ENCODE results near the gene KCNMA1. TPM values are rescaled to one million over a fixed set of nuclear protein-coding genes. Genes with fewer than 3 reads are reported as not detected.

Gene KCNMA1
- total and polyA plus RNA-seq, 9 of the 15 experiments (the other 6 are each of a cell fraction or from before 2014, with no cell fraction given), result 0.01 to 0.95 (median 0.15) TPM; not detected in 4

DNA sequence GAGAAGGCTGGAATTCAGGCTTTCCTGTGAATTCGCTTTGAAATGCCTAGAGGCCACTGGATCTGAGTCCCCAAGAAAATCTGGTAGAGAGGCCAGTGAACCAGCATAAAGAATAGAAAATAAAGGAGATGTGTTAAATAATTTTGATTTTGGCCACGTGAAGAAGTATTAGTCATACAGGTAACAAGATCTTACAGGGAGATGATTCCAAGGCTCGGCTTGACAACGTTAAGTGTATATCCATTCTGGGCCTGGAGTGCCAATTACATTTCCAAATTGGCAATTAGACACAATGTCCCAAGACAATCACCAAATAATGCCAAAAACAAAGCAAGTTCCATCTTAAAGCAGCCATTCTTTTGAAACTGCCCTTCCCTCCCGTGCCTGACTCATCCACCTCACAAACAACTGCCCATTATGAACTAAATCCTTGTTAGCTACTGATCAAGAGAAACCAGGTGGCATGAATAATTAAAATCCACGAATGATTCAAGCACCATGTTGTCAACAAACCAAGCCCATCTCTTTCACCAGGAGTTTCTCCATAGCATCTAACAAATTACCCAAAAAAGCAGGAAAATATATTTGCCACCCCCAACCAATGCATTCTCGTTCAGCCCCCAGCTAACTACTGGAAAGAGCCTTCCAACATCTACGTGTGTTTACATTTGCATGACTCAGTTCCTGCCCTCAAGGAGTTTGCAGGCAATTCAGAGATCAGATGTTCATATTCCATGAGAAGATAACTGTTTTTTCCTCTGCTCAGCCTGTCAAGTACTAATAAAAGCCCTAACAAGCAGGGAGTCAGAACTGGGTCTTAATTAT, 8.5 kb downstream of the KCNMA1 start (continued):
- TF ChIP-seq FOSL1 (tag; conservative IDR thresholded peaks at IDR 0.05), result no peak
- no peak for TF ChIP-seq KLF1 (tag; IDR thresholded peaks at IDR 0.05)

DNA sequence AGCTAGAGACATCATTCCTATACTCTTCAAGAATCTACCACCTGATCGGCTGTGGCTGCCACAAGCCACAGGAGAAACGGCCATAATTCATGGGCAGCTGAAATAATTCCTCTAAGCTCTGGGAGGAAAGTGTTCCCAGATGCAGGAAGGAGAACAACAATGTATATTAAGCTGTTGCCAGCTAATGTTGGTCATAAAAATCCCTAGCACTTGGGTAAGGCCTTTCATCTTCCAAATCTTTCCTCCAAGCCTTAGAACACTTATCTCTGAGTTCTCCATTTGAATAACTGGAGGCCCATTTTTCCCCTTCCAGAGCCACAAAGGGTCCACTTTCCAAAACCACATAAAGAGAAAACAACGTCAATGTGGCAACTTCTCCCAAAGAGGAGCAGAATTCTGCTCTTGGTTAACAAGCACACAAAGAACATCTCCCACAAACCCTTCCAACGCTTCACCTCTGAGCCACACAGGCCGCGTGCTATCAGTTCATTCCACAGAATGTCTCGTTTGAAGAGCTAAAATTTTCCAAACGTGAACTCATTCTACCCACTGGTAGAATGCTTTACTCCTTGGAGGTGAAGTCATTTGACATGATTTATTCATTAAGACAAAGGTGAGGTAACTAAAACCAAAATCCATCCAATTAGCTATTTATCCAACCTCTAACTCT, 11.2 kb downstream of the KCNMA1 start:
- BruUV-seq (replicated peaks), result no TSS peak
- under 1% methylated on average over 8 of the region's 8 CpGs for WGBS (ENCODE audit: insufficient coverage, low coverage, missing lambda C conversion rate)
- H3K9me3 ChIP-seq (replicated peaks; ENCODE audit: control insufficient read depth, insufficient read depth, low read depth, low read length), result no peaks in the 10 kb centered on the region
- ChIA-PET CTCF (ENCODE audit: low intra/inter-chr PET ratio) (no interaction called here), POLR2A (interaction anchor here (0.7 kb wide), 1 partner anchor 72 kb away, joined by 3 read pairs; no protein-coding TSS in a partner anchor)
- H3K27me3 ChIP-seq (ENCODE audit: control insufficient read depth in 2 of 2, insufficient read depth in 2 of 2, low read length in 2 of 2), result peaks cover 6 to 11% of the 10 kb centered on the region in 2 experiments; a peak in 3 of 5 replicates
- H3K27ac ChIP-seq (ENCODE audit: extremely low read depth, low read depth, low read length), result no peak overlapping the region
- DNase-seq (ENCODE audit: extremely low read depth in 1 of 4, low spot score in 3 of 4) (no peak), ATAC-seq (no peak), FAIRE-seq (no peak)
- intact Hi-C loops (cut with micrococcal nuclease), result no loop called here
- in situ Hi-C loops (cut with MboI), result loop anchor here (25.0 kb wide), 1 partner anchor 239 kb away; no protein-coding TSS in a partner anchor
- no peaks in the 10 kb centered on the region; the same call in 1 of the 2 replicates for H4K20me1 ChIP-seq (replicated peaks; ENCODE audit: control insufficient read depth, insufficient read depth, low read length)
- H2AFZ ChIP-seq (ENCODE audit: low read depth, low read length), result no peak overlapping the region
- no peaks in the 10 kb centered on the region for H3K4me1 ChIP-seq (replicated peaks in 1 of 2; ENCODE audit: control insufficient read depth in 2 of 2, insufficient read depth in 2 of 2, low read length in 2 of 2)
- no peak overlapping the region for H3K4me3 ChIP-seq
- TF ChIP-seq CLOCK (CRISPR knock-in tag; IDR thresholded peaks at IDR 0.05; ENCODE audit: borderline replicate concordance) (no peak), SREBF2 (CRISPR knock-in tag; IDR thresholded peaks at IDR 0.05) (no peak), ILK (tag; IDR thresholded peaks at IDR 0.05; ENCODE audit: borderline replicate concordance, low read depth) (no peak), POLR2AphosphoS2 (IDR thresholded peaks at IDR 0.05; ENCODE audit: low read length) (no peak), HDAC8 (tag; IDR thresholded peaks at IDR 0.05) (no peak), ZNF324 (CRISPR knock-in tag; IDR thresholded peaks at IDR 0.05) (no peak), GABPA (tag; conservative IDR thresholded peaks at IDR 0.05; ENCODE audit: low read depth) (no peak), SRF (CRISPR knock-in tag; IDR thresholded peaks at IDR 0.05) (no peak), ZC3H4 (CRISPR knock-in tag; IDR thresholded peaks at IDR 0.05; ENCODE audit: borderline replicate concordance) (no peak), DIDO1 (tag; IDR thresholded peaks at IDR 0.05; ENCODE audit: low read depth) (no peak), POLR2A (conservative IDR thresholded peaks at IDR 0.05) (no peak), HIVEP1 (CRISPR knock-in tag; IDR thresholded peaks at IDR 0.05) (no peak), LCOR (CRISPR knock-in tag; IDR thresholded peaks at IDR 0.05) (no peak), ZNF780A (CRISPR knock-in tag; IDR thresholded peaks at IDR 0.05) (no peak), SRSF7 (optimal IDR thresholded peaks at IDR 0.05; ENCODE audit: low read depth, low read length) (no peak)
- no peak overlapping the region for H3K4me2 ChIP-seq (ENCODE audit: insufficient read depth, low read length)
- no peaks in the 10 kb centered on the region for H3K79me2 ChIP-seq (ENCODE audit: control insufficient read depth, insufficient read depth, low read length)
- H3K36me3 ChIP-seq (ENCODE audit: control insufficient read depth, insufficient read depth, low read length), result no peaks in the 10 kb centered on the region
- no peaks in the 10 kb centered on the region for H3K9me1 ChIP-seq (ENCODE audit: control insufficient read depth, insufficient read depth, low read length)
- H3K9ac ChIP-seq (ENCODE audit: insufficient read depth in 1 of 2, low read depth in 2 of 2, low read length in 2 of 2), result no peak overlapping the region
